ENCODE measurements around the gene LRP2.

LRP2 gene

DNA sequence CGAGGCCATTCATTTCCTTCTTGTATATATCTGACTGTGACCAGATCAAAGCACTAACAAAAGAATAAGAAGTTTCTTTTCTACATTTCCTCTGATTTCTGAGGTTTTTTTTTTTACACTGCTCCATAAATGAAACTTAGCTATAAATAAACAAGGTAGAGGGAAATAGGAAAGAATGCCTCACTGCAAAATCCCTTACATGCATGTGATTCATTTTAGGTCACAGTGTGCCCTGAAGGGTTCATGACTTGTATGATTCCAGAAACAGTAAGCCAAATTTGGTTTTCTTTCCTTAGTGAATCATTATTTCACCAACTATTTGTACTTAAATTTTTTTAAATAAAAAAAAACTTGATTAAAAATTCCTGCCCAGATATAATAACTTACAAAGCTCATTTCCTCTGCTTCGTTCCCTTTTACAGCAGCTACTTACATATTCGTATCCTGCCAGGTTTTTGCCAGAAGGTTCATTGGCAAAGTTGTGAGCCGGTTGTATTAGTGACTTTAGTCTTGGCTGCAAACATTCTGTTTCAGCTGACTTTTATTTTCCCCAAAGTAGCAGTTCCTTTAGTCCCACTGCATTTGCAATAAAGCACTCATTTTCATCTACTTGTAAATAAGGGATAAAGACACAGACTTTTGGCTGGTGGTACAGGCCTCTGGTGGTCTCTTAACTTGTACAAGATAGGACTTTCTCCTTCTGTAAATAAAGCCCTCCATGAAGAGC is 58.6 kb downstream of the LRP2 start:
- no peak overlapping the region for H3K27ac ChIP-seq
- no peak for TF ChIP-seq ZFX (IDR thresholded peaks at IDR 0.05; ENCODE audit: borderline replicate concordance)
- TF ChIP-seq, protein P1, sequence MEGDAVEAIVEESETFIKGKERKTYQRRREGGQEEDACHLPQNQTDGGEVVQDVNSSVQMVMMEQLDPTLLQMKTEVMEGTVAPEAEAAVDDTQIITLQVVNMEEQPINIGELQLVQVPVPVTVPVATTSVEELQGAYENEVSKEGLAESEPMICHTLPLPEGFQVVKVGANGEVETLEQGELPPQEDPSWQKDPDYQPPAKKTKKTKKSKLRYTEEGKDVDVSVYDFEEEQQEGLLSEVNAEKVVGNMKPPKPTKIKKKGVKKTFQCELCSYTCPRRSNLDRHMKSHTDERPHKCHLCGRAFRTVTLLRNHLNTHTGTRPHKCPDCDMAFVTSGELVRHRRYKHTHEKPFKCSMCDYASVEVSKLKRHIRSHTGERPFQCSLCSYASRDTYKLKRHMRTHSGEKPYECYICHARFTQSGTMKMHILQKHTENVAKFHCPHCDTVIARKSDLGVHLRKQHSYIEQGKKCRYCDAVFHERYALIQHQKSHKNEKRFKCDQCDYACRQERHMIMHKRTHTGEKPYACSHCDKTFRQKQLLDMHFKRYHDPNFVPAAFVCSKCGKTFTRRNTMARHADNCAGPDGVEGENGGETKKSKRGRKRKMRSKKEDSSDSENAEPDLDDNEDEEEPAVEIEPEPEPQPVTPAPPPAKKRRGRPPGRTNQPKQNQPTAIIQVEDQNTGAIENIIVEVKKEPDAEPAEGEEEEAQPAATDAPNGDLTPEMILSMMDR (IDR thresholded peaks at IDR 0.05): no peak

DNA sequence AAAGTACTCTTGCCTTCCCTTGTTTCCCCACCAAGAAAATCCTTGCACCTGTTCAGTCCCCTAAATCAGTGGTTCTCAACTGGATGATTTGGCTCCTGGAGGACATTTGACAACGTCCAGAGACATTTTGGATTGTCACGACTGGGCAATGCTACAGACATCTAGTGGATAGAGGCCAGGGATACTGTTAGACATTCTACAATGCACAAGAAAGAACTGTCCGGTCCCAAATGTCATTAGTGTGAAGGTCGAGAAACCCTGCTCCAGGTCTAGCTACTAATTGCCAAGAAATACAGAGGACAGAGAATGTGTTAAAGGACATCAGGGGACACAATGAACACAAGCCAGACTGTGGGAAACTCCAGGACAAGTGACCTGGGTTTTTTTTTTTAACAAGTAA is 60.0 kb downstream of the LRP2 start:
- no peak for TF ChIP-seq ZFX (IDR thresholded peaks at IDR 0.05; ENCODE audit: borderline replicate concordance)
- TF ChIP-seq, protein P1 (IDR thresholded peaks at IDR 0.05): no peak
- no peak overlapping the region for H3K27ac ChIP-seq

DNA sequence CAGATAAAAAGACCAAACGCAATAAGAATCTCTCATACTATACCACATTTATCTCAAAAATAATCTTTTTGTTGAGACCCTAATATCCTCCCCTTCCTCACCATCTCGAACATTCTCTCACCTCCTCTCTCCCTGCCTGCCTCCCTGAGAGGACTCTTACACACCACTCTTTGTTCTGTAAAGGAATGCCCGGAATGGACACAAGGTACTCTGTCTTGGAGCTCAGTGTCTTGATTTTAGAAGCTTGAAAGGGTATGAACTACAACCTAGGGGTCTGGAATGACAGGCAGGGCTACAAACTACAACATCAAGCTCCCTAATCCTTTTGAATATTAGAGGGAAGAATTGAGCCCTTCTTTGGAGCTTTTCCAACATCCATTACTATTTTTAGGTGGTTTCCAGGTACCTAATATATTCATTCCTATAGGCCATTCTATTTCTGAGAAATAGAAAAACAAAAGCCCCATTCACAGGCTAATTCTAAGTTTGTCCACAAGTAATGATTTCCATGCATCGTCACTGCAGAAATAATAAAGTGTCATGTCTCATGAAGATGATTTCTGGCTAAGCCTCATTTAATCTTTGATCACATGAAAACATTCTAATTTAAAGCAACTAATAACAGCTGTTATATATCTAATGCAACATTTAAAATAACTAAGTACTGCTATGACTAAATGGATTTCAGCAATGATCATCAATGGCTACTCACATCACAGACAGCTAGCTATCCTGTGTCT is 60.6 kb downstream of the LRP2 start:
- H3K27ac ChIP-seq: no peak overlapping the region
- TF ChIP-seq, protein P1 (IDR thresholded peaks at IDR 0.05): no peak
- no peak for TF ChIP-seq ZFX (IDR thresholded peaks at IDR 0.05; ENCODE audit: borderline replicate concordance)

DNA sequence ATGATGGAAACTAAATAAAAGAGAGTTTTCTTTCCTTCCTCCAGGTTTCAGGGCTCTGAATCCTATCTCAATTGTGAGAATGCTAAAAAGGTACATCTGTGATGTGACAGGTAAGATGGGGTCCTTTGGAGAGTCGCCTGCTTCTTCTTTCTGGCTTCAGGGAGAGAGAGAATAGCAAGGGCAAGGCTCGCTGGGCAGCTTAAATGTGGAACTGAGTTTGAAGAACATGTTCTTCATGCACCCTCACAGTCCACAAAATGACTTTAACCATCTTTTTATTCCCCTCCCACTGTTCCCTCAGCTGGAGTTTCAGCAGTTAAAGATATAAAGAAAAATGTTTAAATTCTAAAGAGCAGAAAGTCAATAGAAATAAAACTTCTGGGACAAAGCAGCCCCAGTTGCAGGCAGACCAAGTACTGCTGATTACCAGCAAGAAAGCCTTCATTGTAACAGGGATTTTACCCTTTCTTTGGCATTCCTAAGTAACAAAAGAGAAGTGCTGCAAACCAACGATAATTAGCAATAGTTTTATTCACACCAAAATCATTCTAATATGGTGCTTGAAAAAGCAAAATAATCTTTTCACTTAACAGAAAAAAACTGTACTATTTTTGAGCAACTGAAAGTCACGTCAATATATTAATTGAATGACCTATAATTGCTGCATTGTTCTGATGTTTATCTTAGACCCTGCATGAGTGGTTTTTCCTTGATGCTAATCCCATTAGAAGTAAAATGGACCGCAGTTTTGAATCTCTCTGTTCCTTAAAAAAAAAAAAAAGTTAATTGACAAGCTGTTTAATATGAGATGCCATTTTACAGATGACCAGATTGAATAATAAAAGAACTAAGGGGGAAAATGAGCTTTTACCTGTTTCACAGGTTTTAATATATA is 61.5 kb downstream of the LRP2 start:
- TF ChIP-seq, protein P1 (IDR thresholded peaks at IDR 0.05): no peak
- no peak for TF ChIP-seq ZFX (IDR thresholded peaks at IDR 0.05; ENCODE audit: borderline replicate concordance)
- no peak overlapping the region for H3K27ac ChIP-seq

DNA sequence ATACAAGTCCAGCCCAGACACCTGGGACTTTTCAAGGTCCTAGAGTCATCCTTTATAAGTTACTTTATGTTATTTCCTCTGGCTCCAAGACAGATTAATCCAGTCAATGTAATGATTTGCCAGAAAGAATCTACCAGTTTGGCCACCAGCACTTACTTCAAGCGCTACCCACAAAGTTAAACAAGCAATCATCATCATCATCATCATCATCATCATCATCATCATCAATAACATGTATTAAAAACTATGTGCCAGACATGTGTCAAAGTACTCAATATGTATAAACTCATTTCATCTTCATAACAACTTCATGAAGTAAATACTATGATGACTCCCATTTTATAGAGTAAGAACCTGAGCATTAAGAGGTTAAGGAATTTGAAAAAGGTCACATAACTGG is 64.3 kb downstream of the LRP2 start:
- no peak overlapping the region for H3K27ac ChIP-seq
- no peak for TF ChIP-seq ZFX (IDR thresholded peaks at IDR 0.05; ENCODE audit: borderline replicate concordance)
- TF ChIP-seq, protein P1 (IDR thresholded peaks at IDR 0.05): no peak

DNA sequence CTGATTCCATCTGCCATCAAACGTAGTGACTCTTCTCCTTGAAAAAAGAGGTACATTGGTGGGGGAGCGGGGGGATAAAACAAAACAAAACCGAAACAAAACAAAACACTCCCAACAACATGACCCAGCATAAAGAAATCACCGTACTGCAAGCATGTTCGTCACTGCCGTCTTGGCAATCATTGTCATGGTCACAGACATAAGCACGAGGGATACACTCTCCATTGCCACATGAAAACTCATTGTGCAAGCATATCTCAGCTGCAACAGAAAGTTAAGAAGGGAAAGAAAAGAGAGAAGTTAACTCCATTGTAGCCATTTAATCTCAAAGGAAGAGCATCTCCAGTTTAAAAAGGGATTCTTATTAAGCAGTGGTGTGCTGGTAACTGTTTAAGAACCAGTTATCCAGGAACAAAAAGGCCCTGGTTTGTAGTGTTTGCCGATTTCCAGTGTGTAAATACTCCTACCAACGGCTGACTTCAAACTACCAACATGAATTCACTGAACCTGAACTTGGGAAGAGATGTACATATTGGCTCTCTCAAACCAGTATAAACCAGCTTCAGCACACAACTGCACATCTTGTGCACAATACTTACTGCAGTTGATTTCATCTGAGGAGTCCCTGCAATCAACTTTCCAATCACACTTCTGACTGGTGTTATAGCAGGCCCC is 68.2 kb downstream of the LRP2 start:
- TF ChIP-seq, protein P1 (IDR thresholded peaks at IDR 0.05): no peak
- no peak for TF ChIP-seq ZFX (IDR thresholded peaks at IDR 0.05; ENCODE audit: borderline replicate concordance)
- no peak overlapping the region for H3K27ac ChIP-seq

All from 22Rv1 (cell line).